HG02852 (cell line): ENCODE data around the gene DDX17.

Experiments
- ATAC-seq: cut with Tn5 transposase; IDR thresholded peaks from one replicate; pipeline ENCODE4 v1.9.1; 2021; ENCODE audit warnings: mild to moderate bottlenecking, moderate library complexity; ENCODE audit not compliant: unreplicated experiment

Gene DDX17

DNA sequence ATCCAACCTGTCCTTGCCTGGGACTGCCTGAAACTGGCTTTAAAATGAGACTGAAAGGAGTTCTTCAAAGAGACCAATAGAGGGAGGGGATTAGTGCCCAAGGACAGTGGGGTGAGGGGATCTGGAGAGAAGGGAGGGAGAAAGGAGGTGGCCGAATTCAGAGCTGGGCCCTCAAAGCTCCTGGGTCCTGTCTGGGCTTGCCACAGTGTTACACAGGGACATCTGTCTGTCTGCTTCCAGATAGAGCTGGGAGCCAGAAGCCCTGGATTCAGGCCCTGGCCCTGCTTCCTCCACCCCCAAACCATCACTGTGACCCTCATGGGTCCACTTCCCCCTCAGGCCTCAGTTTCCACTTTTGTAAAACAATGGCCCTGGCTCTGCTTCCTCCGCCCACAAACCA is 54.7 kb downstream of the DDX17 start:
- no peak for ATAC-seq

DNA sequence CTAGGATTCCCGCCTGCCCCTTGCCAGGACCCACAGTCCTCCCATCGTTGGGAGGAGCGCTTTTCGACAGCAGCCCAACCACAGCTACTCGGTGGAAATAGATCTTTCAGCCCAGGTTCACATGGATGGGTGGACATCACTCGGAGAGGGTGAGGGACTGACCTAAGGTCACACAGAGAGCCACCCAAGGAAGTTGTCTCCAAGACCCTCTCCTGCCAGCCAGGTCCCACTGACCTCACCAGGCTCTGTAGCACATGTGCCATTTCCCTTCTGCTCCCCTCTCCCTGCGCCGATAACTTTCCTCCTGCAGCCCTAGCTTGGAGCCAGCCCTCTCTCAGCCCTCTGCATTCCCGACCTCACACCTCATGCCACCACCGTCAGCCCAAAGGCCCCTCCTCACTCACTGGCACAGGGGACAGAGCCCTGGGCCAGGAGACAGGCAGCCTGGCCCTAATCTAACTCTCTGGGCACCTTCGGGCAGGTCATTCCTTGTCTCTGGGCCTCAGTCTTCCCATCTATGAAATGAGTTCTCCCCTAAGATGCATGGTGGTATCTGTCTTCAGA is 55.8 kb downstream of the DDX17 start:
- no peak for ATAC-seq

- no peak for ATAC-seq
Observed at GRCh38 chr22:38449776-38450175, 56.3 kb downstream of the DDX17 start.

- ATAC-seq = no peak
Observed at GRCh38 chr22:38448945-38449745, 57.0 kb downstream of the DDX17 start.

GRCh38 chr22:38446018-38446601 is 60.0 kb downstream of the DDX17 start:
- ATAC-seq = no peak

- no peak for ATAC-seq
Observed at GRCh38 chr22:38444783-38445182, 61.3 kb downstream of the DDX17 start.

DNA sequence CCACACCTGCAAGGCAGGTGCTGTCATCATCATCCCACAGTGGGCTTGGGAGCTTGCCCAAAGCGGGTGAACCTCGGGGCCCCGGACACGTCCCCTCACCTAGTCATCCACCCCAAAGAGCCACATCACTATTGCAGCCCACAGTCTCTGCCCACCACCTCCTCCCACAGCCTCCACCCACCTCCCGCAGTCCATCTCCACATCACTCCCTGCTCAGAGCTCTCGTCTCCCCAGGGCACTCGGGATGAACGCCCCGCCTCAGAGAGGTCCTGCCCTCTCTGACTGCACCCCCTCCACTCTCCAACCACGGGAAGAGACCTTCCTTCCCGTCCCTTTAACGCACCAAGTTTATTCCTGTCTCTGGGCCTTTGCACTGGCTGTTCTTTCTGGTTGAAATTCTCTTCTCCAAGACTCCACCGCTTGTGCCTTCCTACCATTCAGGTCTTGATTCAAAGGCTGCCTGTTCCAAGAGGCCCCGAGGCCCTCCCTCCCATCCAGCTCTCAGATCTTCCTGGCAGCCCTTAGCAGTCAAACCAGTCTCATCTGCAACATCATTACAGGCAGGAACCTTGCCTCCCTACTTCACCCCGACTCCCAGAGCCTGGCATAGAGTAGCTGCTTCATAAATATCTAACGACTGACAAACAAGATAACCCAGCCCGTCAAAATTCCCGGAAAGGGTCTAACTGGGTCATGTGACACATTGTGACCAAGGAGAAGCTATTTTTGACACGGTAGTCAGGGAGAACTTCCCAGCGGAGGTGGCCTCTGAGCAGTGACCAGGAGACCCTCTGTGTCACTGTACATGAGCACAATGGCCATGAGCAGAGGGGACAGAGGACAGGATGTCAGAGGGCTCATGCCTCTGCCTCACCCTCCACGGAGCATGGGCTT is 62.2 kb downstream of the DDX17 start:
- ATAC-seq = no peak

- ATAC-seq = no peak
Observed at GRCh38 chr22:38442967-38443627, 63.0 kb downstream of the DDX17 start.

DNA sequence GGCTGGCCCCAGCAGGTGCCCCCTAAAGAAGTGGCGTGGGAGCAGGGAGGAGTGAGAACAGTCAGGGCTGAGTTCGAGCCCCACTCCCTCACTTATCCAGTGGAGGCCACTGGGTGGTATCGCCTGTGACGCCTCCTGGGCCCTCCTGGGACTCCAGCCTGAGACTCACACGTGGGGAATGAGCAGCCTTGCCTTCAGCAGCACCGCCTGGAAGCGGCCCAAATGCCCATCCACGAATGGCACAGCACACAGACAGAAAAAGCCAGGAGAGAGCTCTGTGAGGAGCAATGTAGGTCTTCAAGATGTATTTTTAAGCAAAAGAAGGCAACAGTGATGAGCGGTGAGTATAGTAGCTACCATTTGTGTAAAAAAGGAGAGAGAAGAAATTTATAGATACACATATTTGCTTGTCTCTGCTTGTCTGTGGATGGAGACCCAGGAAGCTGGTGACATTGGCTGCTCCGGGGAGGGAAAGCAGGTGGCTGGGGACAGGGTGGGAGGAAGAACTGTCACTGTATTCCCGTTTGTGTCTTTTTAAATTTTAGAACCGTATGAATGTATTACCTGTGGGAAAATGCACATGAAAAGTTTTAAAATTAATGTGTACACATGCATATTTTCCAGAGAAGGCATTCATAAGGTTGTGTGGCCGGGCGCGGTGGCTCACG is 64.4 kb downstream of the DDX17 start:
- no peak for ATAC-seq

DNA sequence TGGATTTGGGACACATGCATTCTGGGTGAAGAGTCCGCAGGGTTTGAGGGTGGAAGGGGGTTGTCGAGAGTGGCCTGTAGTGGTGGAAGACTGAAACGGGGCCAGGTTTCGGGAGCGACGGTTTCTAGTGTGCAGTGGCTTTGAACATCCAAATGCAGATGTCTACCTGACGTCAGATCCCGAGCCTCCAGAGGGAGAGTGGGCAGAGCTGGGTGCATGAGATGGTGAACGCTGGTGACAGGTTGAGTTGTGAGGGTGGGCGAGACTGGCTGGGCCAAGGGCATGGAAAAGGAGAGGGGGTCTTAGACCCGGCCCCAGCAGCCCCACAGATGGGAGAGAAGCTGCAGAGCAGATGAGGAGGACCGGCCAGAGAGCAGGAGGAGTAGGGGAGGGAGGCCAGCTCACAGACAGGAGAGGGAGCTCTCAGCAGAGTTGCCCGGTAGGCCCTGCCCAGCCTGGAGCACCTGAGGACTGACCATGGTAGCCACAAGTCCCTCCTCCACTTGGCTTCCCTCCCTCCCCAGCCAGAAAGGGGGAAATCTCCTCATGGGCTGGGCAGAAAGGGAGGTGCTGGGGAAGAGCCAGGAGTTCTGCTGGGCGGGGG is 65.3 kb downstream of the DDX17 start:
- no peak for ATAC-seq

- no peak for ATAC-seq
Observed at GRCh38 chr22:38437416-38437815, 68.7 kb downstream of the DDX17 start.

DNA sequence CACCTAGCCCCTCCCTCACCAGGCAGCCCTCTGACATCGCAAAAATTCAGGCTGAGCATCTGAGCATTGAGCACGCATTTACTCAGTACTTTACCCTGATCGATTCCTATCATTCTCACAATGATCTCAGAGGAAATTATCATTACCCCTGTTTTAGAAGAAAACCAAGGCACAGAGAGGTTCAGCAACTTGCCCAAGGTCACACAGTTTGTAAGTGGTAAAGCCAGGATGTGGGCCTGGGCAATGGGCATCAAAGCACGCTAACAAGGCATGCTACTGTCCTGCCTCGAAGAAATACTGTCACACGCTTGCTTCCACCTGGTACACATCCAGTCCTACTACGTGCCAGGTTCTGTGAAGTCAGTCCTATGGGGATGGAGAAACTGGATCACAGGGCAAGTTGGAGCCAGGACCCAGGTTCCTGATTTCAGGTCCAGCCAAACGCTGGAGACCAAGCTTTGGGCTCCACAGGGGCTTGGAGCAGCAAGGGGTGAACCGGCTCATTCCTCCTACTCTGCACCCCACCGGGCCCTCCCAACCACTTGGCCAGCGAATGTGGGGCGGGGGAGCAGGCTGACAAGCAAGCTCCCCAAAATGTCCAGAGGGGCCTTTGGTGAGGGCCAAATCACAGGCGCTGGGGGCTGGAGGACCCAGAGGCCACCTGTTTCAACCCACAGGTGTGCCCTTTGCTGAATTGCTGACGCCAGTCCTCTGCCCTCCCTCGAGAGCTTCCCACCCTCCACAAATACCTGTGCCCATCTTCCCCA is 69.3 kb downstream of the DDX17 start:
- no peak for ATAC-seq

GRCh38 chr22:38435965-38436364 is 70.1 kb downstream of the DDX17 start:
- no peak for ATAC-seq

GRCh38 chr22:38435010-38435409 is 71.1 kb downstream of the DDX17 start:
- no peak for ATAC-seq

- ATAC-seq = no peak
Observed at GRCh38 chr22:38433871-38434270, 72.2 kb downstream of the DDX17 start.
